Measurements from ENCODE around the gene EPS8L3. TPM values are rescaled to one million over a fixed set of nuclear protein-coding genes. Genes with fewer than 3 reads are reported as not detected.

EPS8L3 gene
- total and polyA plus RNA-seq, 2 of the 8 experiments (the other 6 are each of a cell fraction or from before 2014, with no cell fraction given) = not detected

DNA sequence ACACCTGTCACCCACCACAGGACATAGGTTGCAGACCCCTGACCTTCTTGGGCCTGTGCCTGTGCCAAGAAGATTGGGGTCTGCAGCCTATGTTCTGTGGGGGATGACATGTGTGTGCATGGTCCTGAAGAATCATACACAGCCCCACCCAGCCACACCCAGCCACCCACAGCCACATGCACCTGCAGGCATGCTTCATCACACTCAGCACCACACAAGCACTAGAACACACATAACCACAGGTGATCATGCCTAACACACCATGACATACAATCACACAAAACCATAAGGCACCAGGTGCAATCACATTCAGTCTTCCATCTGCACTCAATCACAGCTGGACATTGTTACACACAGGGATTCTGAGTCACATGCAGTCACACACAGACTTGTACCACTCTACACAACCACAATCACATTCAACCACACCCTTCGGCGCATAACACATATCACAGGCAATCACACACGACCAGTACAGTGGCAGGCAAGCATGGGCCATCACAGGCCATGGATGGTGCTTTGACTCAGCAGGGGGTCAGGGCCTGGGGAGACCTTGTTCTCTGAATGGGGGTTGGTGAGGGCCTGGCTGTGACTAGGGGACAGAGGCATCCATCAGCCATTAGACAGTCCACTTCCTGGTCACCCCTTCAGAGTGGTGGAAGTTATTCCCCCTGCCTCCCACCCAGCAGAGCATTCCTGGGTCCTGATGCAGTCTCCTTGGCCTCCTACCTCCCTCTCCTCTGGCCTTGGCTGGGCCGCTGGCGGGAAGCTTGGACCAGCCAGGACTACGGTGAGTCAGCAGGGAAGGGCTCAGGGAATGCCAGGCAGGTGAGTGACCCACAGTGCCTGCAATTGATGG lies 44.3 kb upstream of the EPS8L3 start:
- no peak overlapping the region for H2BK120ac ChIP-seq (replicated peaks; ENCODE audit: low read depth, low read length)
- TF ChIP-seq MAFK (IDR thresholded peaks at IDR 0.05; ENCODE audit: low read depth, low read length) (no peak), SP4 (IDR thresholded peaks at IDR 0.05; ENCODE audit: low read length) (no peak), CREB1 (IDR thresholded peaks at IDR 0.05) (no peak), TAF1 (IDR thresholded peaks at IDR 0.05; ENCODE audit: low read depth, low read length) (no peak), SP1 (IDR thresholded peaks at IDR 0.05; ENCODE audit: low read depth, low read length) (no peak)

More for the DNA sequence above, 44.3 kb upstream of the EPS8L3 start:
- no peak overlapping the region for H3K4ac ChIP-seq (replicated peaks; ENCODE audit: insufficient read length, low read depth, low read length)
- peak overlapping the region; percentile 72; the same call in 1 of the 2 replicates for H2AK5ac ChIP-seq (ENCODE audit: low read depth, low read length)
- no peak overlapping the region for H3K9ac ChIP-seq (replicated peaks in 1 of 4; ENCODE audit: extremely low read depth in 1 of 4, low read depth in 3 of 4, low read length in 3 of 4)
- 95% methylated on average over 6 of the region's 6 CpGs; no CpG with 5 or more reads in 1 of the 2 experiments for WGBS, 2 experiments (ENCODE audit: extremely low coverage in 1 of 2, insufficient coverage in 1 of 2, insufficient read length in 1 of 2, insufficient replicate concordance in 2 of 2, low coverage in 1 of 2, low lambda C conversion rate in 2 of 2, missing lambda C conversion rate in 1 of 2)
- peak overlapping the region; percentile 71 for H4K91ac ChIP-seq (replicated peaks; ENCODE audit: insufficient read length, low read length)
- no peak overlapping the region for H3K27ac ChIP-seq (ENCODE audit: low read depth, low read length)
- CTCF ChIA-PET (ENCODE audit: partially characterized antibody) = interaction anchor here (0.9 to 2.0 kb wide), 6 partner anchors 17 to 252 kb away, joined by 3 to 7 read pairs (median 3); no protein-coding TSS in a partner anchor
- no peak for DNase-seq (ENCODE audit: low read depth in 1 of 2, low spot score in 2 of 2)
- H3K36me3 ChIP-seq (ENCODE audit: control insufficient read depth in 2 of 4, insufficient read depth in 4 of 4, low read length in 3 of 4) = no peaks in the 10 kb centered on the region
- POLR2A ChIA-PET (ENCODE audit: partially characterized antibody) = interaction anchor here (1.3 kb wide), 1 partner anchor 10 kb away, joined by 3 read pairs; no protein-coding TSS in a partner anchor
- H2BK20ac ChIP-seq (ENCODE audit: low read length) = no peak overlapping the region
- no peak overlapping the region for H4K5ac ChIP-seq (ENCODE audit: insufficient read length, low read depth, low read length)
- no peak overlapping the region for H3K4me2 ChIP-seq (ENCODE audit: insufficient read depth in 1 of 2, low read depth in 2 of 2, low read length in 2 of 2)
- H2BK15ac ChIP-seq (ENCODE audit: low read length) = no peak overlapping the region
- H4K20me1 ChIP-seq (replicated peaks in 1 of 2; ENCODE audit: control insufficient read depth in 1 of 2, insufficient read depth in 2 of 2, low read length in 2 of 2) = no peaks in the 10 kb centered on the region
- no peak overlapping the region for H3K14ac ChIP-seq (ENCODE audit: insufficient read length)
- H3K18ac ChIP-seq (ENCODE audit: extremely low read depth, low read length) = no peak overlapping the region
- no peak overlapping the region for H3K56ac ChIP-seq (replicated peaks; ENCODE audit: insufficient read length, low read depth, low read length)
- H2BK5ac ChIP-seq (ENCODE audit: low read depth, low read length) = no peak overlapping the region
- H3K79me2 ChIP-seq (ENCODE audit: control insufficient read depth in 1 of 2, insufficient read depth in 2 of 2, low read length in 2 of 2) = no peaks in the 10 kb centered on the region
- H2AFZ ChIP-seq (ENCODE audit: low read length) = no peak overlapping the region
- H3K27me3 ChIP-seq (replicated peaks in 1 of 4; ENCODE audit: control insufficient read depth in 3 of 4, extremely low read depth in 1 of 4, insufficient read depth in 3 of 4, low read length in 3 of 4) = no peaks in the 10 kb centered on the region
- H3K23ac ChIP-seq (ENCODE audit: insufficient read length) = no peak overlapping the region
- peaks cover 3% of the 10 kb centered on the region; the same call in 1 of the 2 replicates for H3K23me2 ChIP-seq (ENCODE audit: low read depth, low read length)
- FAIRE-seq = no peak
- no peaks in the 10 kb centered on the region for H3K79me1 ChIP-seq (ENCODE audit: low read depth, low read length)
- no peak overlapping the region for H3K4me3 ChIP-seq (ENCODE audit: extremely low read depth in 1 of 4, insufficient read depth in 2 of 4, low read depth in 3 of 4, low read length in 4 of 4)
- H3K4me1 ChIP-seq (replicated peaks in 1 of 4; ENCODE audit: control insufficient read depth in 3 of 4, insufficient read depth in 4 of 4, low read length in 3 of 4) = no peaks in the 10 kb centered on the region
- peak overlapping the region; percentile 88; the same call in 1 of the 2 replicates for H2BK12ac ChIP-seq (ENCODE audit: low read depth, low read length)
- H3K9me3 ChIP-seq (ENCODE audit: insufficient read depth in 2 of 2, low read depth in 1 of 2, low read length in 1 of 2) = no peaks in the 10 kb centered on the region
- peak overlapping the region; percentile 22; the same call in 1 of the 2 replicates for H4K8ac ChIP-seq (ENCODE audit: extremely low read depth, insufficient read depth, low read length)

Data from H1 (cell line).